Smooth muscle cell (in vitro differentiated cells): Measurements from ENCODE around the gene LEMD3. TPM values are rescaled to one million over a fixed set of nuclear protein-coding genes. Genes with fewer than 3 reads are reported as not detected.

Experiments used
- DNase-seq: peaks from one replicate; lab custom pipeline; 2025; ENCODE audit not compliant: unreplicated experiment; lab: John Stamatoyannopoulos, UW
- H2AFZ ChIP-seq: fragments of 200-600 bp; sonication (generic); 2 replicates; pipeline ENCODE4 v1.6.0; 2016; ENCODE audit warnings: antibody characterized with exemption, low read depth, mild to moderate bottlenecking
- H3F3A ChIP-seq: fragments of 200-600 bp; sonication (generic); 2 replicates; pipeline ENCODE4 v1.6.0; 2017; ENCODE audit warnings: antibody characterized with exemption, low read depth
- H3K27ac ChIP-seq: fragments of 200-600 bp; sonication (generic); 2 replicates; pipeline ENCODE4 v1.5.1; 2016; ENCODE audit warnings: low read depth, mild to moderate bottlenecking
- H3K27me3 ChIP-seq: fragments of 200-600 bp; sonication (generic); 2 replicates; pipeline ENCODE4 v1.6.1; 2016; ENCODE audit warnings: low read depth, mild to moderate bottlenecking
- H3K36me3 ChIP-seq: fragments of 200-600 bp; sonication (generic); 2 replicates; pipeline ENCODE4 v1.5.1; 2016; ENCODE audit warnings: low read depth
- H3K4me1 ChIP-seq: fragments of 200-600 bp; sonication (generic); 2 replicates; pipeline ENCODE4 v1.5.1; 2016; ENCODE audit warnings: low read depth
- H3K4me2 ChIP-seq: fragments of 200-600 bp; sonication (generic); 2 replicates; pipeline ENCODE4 v1.6.0; 2016; ENCODE audit warnings: mild to moderate bottlenecking
- H3K4me3 ChIP-seq: fragments of 200-600 bp; sonication (generic); 2 replicates; pipeline ENCODE4 v1.5.1; 2016; ENCODE audit warnings: mild to moderate bottlenecking
- H3K79me2 ChIP-seq: fragments of 200-600 bp; sonication (generic); 2 replicates; pipeline ENCODE4 v1.6.0; 2016; ENCODE audit warnings: low read depth, mild to moderate bottlenecking
- H3K9ac ChIP-seq: fragments of 200-600 bp; sonication (generic); 2 replicates; pipeline ENCODE4 v1.6.0; 2016; ENCODE audit warnings: low read depth
- H3K9me3 ChIP-seq: fragments of 200-600 bp; sonication (generic); replicated peaks from 2 replicates; pipeline ENCODE4 v1.5.1; 2016; ENCODE audit warnings: low read depth
- H4K20me1 ChIP-seq: fragments of 200-600 bp; sonication (generic); 2 replicates; pipeline ENCODE4 v1.6.0; 2016; ENCODE audit warnings: low read depth
- WGBS: methylation state at CpG from one replicate; pipeline ENCODE4 v1.1.7; 2016; ENCODE audit warnings: low lambda C conversion rate; 5-methylcytosine and 5-hydroxymethylcytosine counted together
- polyA plus RNA-seq: library from polyadenylated mRNA; unstranded; fragments of >200 nt; fragmentation: Nextera tagmentation; extraction: Ambion mirVana; gene quantifications from 2 replicates; pipeline ENCODE4 v1.2.1, GENCODE V29; 2016
- total RNA-seq: library from RNA; depleted of rRNA; stranded (reverse); fragments of >200 nt; gene quantifications from 2 replicates; pipeline ENCODE4 v1.2.3, GENCODE V29; 2014
- TF ChIP-seq, protein P1 (sequence below): fragments of 200-600 bp; sonication (generic); IDR thresholded peaks from 2 replicates; pipeline ENCODE4 v1.5.1; 2017; ENCODE audit warnings: borderline replicate concordance, mild to moderate bottlenecking, antibody characterized with exemption; ENCODE audit not compliant: insufficient read depth, poor library complexity, severe bottlenecking

Gene LEMD3
- total and polyA plus RNA-seq, 2 experiments from 2014 or later, result 14.8 to 55.1 TPM

DNA sequence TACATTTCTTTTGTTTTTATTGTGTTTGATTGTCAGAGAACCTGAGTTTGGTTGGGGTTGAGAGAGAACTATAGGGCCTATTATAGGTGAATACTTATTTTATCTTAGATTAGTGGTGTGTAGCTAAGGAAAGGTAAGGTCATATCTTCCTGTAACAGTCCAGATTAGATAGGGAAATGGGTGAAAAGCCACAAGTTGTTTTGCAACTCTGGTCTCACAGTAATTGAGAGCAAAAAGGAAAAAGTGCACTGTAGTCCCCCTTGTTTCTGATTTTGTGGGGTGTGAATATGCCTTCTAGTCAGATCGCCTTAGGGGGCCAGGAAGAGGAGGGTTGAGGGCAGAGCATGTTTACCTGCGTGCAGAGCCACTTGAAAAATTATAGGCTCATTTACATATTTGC lies 118.0 kb downstream of the LEMD3 start:
- Histone ChIP-seq H2AFZ (no peak overlapping the region), H3K79me2 (peaks cover 100% of the 10 kb centered on the region), H3K9me3 (no peaks in the 10 kb centered on the region), H3K9ac (no peak overlapping the region), H3K36me3 (no peaks in the 10 kb centered on the region), H3K4me2 (no peak overlapping the region), H3K27me3 (no peaks in the 10 kb centered on the region), H3F3A (no peaks in the 10 kb centered on the region), H3K27ac (no peak overlapping the region), H3K4me3 (no peak overlapping the region), H3K4me1 (no peaks in the 10 kb centered on the region), H4K20me1 (peaks cover 100% of the 10 kb centered on the region)
- no peak for DNase-seq
- 95% methylated on average over 2 of the region's 2 CpGs for WGBS
- TF ChIP-seq, protein P1, sequence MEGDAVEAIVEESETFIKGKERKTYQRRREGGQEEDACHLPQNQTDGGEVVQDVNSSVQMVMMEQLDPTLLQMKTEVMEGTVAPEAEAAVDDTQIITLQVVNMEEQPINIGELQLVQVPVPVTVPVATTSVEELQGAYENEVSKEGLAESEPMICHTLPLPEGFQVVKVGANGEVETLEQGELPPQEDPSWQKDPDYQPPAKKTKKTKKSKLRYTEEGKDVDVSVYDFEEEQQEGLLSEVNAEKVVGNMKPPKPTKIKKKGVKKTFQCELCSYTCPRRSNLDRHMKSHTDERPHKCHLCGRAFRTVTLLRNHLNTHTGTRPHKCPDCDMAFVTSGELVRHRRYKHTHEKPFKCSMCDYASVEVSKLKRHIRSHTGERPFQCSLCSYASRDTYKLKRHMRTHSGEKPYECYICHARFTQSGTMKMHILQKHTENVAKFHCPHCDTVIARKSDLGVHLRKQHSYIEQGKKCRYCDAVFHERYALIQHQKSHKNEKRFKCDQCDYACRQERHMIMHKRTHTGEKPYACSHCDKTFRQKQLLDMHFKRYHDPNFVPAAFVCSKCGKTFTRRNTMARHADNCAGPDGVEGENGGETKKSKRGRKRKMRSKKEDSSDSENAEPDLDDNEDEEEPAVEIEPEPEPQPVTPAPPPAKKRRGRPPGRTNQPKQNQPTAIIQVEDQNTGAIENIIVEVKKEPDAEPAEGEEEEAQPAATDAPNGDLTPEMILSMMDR, result no peak

DNA sequence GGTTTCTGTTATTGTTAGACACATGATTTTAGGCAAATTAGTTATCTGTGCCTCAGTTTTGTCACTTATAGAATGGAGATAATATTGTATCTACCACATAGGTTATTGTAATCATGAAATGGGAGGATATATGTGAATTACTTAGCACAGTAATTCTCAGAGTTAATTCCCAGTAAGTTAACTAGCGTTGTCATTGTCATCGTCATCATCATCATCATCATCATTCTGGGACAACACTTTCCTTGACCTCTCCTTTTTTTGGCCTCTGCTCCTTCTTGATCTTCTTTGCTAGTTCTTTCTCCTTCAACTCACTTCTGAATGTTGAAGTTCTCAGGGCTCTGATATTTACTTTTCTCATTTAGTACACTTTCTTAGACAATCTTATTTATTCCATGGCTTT lies 122.9 kb downstream of the LEMD3 start:
- DNase-seq, result no peak
- no peak overlapping the region for H3K27ac ChIP-seq
- 100% methylated on average over 2 of the region's 2 CpGs for WGBS
- H3K4me2 ChIP-seq, result no peak overlapping the region
- no peak overlapping the region for H3K9ac ChIP-seq
- no peaks in the 10 kb centered on the region for H3K27me3 ChIP-seq
- no peaks in the 10 kb centered on the region for H3K4me1 ChIP-seq
- H2AFZ ChIP-seq, result no peak overlapping the region
- no peaks in the 10 kb centered on the region for H3F3A ChIP-seq
- peaks cover 100% of the 10 kb centered on the region for H3K79me2 ChIP-seq
- H3K4me3 ChIP-seq, result no peak overlapping the region
- H3K36me3 ChIP-seq, result no peaks in the 10 kb centered on the region
- TF ChIP-seq, protein P1, result no peak
- H4K20me1 ChIP-seq, result peaks cover 93% of the 10 kb centered on the region
- no peaks in the 10 kb centered on the region for H3K9me3 ChIP-seq

DNA sequence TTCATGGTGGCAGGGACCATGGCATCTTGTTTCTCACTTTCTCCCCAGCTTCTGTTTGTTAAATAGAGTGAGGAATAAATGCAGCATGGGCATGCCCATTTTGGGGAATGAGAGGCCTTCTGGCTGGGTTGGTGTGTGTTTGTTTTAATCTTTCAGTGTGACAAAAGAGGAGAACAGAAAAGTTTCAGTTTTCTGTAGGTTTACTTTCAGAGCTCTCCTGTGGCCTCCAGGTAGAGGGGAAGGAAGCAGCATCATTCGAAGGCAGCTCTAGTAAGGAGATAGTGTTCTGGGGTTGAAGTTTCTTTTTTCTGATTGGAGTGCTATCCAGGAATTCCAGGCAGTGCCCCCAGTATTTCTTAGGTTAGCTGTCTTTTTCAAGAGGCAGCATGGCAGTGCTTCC lies 124.4 kb downstream of the LEMD3 start:
- Histone ChIP-seq H4K20me1 (peaks cover 78% of the 10 kb centered on the region), H3K27ac (no peak overlapping the region), H3K9ac (no peak overlapping the region), H3F3A (peaks cover 3% of the 10 kb centered on the region), H3K9me3 (no peaks in the 10 kb centered on the region), H3K27me3 (no peaks in the 10 kb centered on the region), H3K4me2 (no peak overlapping the region), H3K4me1 (peaks cover 5% of the 10 kb centered on the region), H2AFZ (no peak overlapping the region), H3K79me2 (peaks cover 100% of the 10 kb centered on the region), H3K4me3 (no peak overlapping the region), H3K36me3 (no peaks in the 10 kb centered on the region)
- TF ChIP-seq, protein P1, result no peak
- DNase-seq, result no peak
- WGBS, result 95% methylated on average over 1 of the region's 1 CpG

DNA sequence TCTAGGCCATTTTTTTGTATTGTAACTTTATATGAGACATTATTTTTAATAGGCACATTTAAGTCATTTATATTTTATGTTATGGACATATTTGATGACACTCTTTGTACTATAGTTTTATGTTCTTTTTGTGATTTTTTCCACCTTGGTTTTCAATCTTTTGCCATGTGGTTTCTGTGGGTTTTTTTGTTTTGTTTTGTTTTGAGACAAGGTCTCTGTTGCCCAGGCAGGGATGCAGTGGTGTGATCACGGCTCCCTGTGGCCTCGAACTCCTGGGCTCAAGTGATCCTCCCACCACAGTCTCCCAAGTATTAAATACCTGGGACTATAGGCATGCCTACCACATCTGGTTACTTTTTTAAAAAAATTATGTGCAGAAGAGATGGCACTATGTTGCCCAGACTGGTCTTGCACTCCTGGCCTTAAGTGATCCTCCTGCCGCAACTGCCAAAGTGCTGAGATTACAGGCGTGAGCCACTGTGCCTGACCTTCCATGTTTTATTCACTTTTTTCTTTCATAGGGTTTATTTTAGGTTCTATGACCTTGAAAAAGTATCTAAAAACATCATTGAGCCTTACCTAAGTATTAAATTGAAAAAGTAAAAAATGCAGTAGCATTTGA lies 125.4 kb downstream of the LEMD3 start:
- H3K9me3 ChIP-seq, result no peaks in the 10 kb centered on the region
- TF ChIP-seq, protein P1, result no peak
- H3F3A ChIP-seq, result peaks cover 12% of the 10 kb centered on the region
- no peak overlapping the region for H3K4me2 ChIP-seq
- H3K9ac ChIP-seq, result no peak overlapping the region
- H3K27ac ChIP-seq, result no peak overlapping the region
- H3K4me3 ChIP-seq, result no peak overlapping the region
- H3K27me3 ChIP-seq, result no peaks in the 10 kb centered on the region
- WGBS, result 79% methylated on average over 4 of the region's 4 CpGs
- no peak overlapping the region for H2AFZ ChIP-seq
- H3K4me1 ChIP-seq, result peaks cover 8% of the 10 kb centered on the region
- H3K79me2 ChIP-seq, result peaks cover 99% of the 10 kb centered on the region
- no peaks in the 10 kb centered on the region for H3K36me3 ChIP-seq
- H4K20me1 ChIP-seq, result peaks cover 68% of the 10 kb centered on the region
- no peak for DNase-seq
